GM21423 (cell line): ENCODE measurements around the gene LCN6.
A peak's percentile ranks its signal among the peaks of the same experiment; 100 is the strongest.
"Not testable (repeated sequence)": the region's sequence is repeated elsewhere in the genome, so short reads cannot be mapped to it uniquely, and the experiment has no call there.

Experiments used
- ATAC-seq: cut with Tn5 transposase; IDR thresholded peaks from one replicate; pipeline ENCODE4 v1.9.1; 2021; ENCODE audit warnings: mild to moderate bottlenecking, moderate library complexity; ENCODE audit not compliant: unreplicated experiment

LCN6 gene

GRCh38 chr9:136784249-136784996 is 36.1 kb upstream of the LCN6 start:
- ATAC-seq: no peak

- no peak for ATAC-seq
These were observed 34.1 kb upstream of the LCN6 start for GRCh38 chr9:136782452-136782851.

- ATAC-seq: no peak
These were observed 31.5 kb upstream of the LCN6 start for GRCh38 chr9:136779808-136780207.

GRCh38 chr9:136777359-136777758 is 29.0 kb upstream of the LCN6 start:
- no peak for ATAC-seq

GRCh38 chr9:136776947-136777346 is 28.6 kb upstream of the LCN6 start:
- no peak for ATAC-seq

- no peak for ATAC-seq
These were observed 26.9 kb upstream of the LCN6 start for GRCh38 chr9:136775191-136775590.

- no peak for ATAC-seq
These were observed 26.2 kb upstream of the LCN6 start for GRCh38 chr9:136774416-136775045.

GRCh38 chr9:136773386-136774044 is 25.2 kb upstream of the LCN6 start:
- no peak for ATAC-seq

- no peak for ATAC-seq
These were observed 23.6 kb upstream of the LCN6 start for GRCh38 chr9:136771907-136772415.

- ATAC-seq: no peak
These were observed 21.4 kb upstream of the LCN6 start for GRCh38 chr9:136769710-136770191.

GRCh38 chr9:136766410-136767120 is 18.2 kb upstream of the LCN6 start:
- ATAC-seq: not testable (repeated sequence)

- ATAC-seq: peak; percentile 45
These were observed 17.6 kb upstream of the LCN6 start for GRCh38 chr9:136765745-136766409.

GRCh38 chr9:136765041-136765440 is 16.7 kb upstream of the LCN6 start:
- ATAC-seq: no peak

GRCh38 chr9:136764301-136764891 is 16.1 kb upstream of the LCN6 start, which contains the start of gene LCN15:
Gene LCN15, minus strand, starts transcription at chr9:136764518. Its CDS starts 30 bp downstream, at chr9:136764488.
- no peak for ATAC-seq

- no peak for ATAC-seq
These were observed 15.3 kb upstream of the LCN6 start for GRCh38 chr9:136763649-136764035.

GRCh38 chr9:136762915-136763648 is 14.8 kb upstream of the LCN6 start:
- no peak for ATAC-seq

GRCh38 chr9:136762221-136762691 is 13.9 kb upstream of the LCN6 start:
- no peak for ATAC-seq

- no peak for ATAC-seq
These were observed 13.2 kb upstream of the LCN6 start for GRCh38 chr9:136761545-136761981.
